KOPT-K1 (cell line): Measurements from ENCODE around the gene ZNF366.

Source experiments
- H3K27ac ChIP-seq: fragments of 200-600 bp; sonication (generic); 2 replicates; pipeline ENCODE4 v1.5.1; 2016; ENCODE audit warnings: antibody characterized with exemption, mild to moderate bottlenecking, low read depth, low read length; ENCODE audit not compliant: poor library complexity, severe bottlenecking
- H3K36me3 ChIP-seq: fragments of 200-600 bp; sonication (generic); 2 replicates; pipeline ENCODE4 v1.5.1; 2017; ENCODE audit warnings: antibody characterized with exemption, mild to moderate bottlenecking, low read length, moderate library complexity; ENCODE audit not compliant: insufficient read depth
- H3K9me3 ChIP-seq: fragments of 200-600 bp; sonication (generic); 2 replicates; pipeline ENCODE4 v1.5.1; 2017; ENCODE audit warnings: antibody characterized with exemption, low read length, mild to moderate bottlenecking; ENCODE audit not compliant: insufficient read depth, poor library complexity, severe bottlenecking

ZNF366 gene

GRCh38 chr5:72487177-72487576 is 20.0 kb downstream of the ZNF366 start:
- no peaks in the 10 kb centered on the region for H3K9me3 ChIP-seq
- H3K27ac ChIP-seq, result no peak overlapping the region
- H3K36me3 ChIP-seq, result no peaks in the 10 kb centered on the region

- Histone ChIP-seq H3K36me3 (no peaks in the 10 kb centered on the region), H3K9me3 (no peaks in the 10 kb centered on the region), H3K27ac (no peak overlapping the region)
These were observed 20.8 kb downstream of the ZNF366 start for GRCh38 chr5:72486371-72486770.

DNA sequence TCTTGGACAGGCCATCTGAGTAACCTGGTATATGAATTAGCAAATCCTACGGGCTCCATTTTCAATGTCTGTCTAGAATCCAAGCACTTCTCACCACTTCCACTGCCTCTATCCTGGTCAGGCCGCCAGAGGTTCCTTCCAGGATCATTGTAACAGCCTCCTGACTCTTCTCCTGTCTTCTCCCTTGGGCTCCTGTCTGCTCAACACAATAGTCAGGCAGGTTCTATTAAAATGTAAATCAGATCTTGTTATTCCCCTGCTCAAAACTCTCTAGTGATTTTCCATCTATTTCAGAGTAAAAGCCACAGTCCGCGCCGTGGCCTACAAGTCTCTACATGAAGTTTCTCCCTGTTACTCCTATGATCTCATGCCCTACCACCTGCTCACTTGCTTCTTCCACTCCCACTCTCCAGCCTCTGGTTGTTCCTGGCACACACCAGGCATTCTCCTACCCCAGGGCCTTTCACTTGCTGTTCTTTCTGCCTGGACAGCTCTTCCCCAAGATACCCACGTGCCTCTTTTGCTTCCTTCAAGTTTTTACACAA is 21.7 kb downstream of the ZNF366 start:
- no peaks in the 10 kb centered on the region for H3K36me3 ChIP-seq
- H3K9me3 ChIP-seq, result no peaks in the 10 kb centered on the region
- no peak overlapping the region for H3K27ac ChIP-seq

GRCh38 chr5:72482046-72482445 is 25.2 kb downstream of the ZNF366 start:
- Histone ChIP-seq H3K27ac (no peak overlapping the region), H3K36me3 (no peaks in the 10 kb centered on the region), H3K9me3 (no peaks in the 10 kb centered on the region)

DNA sequence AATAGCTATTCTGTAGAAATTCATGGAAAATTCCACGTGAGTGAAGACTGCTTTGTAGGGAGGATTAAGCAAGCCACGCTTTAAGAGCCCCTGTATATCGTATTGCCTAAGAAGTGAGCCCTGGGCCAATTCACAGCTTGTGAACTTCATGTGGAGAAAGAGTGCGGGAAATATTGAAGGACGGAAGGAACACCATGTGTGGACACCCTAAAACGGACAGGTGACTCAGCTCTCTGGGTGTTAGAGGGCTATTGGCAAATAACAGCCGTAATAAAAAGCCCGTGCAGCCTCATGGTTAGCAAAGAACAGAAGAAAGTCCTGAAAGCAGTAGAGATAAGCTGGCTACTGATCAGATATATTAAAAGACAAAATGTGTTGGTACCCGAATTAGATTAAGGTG is 26.4 kb downstream of the ZNF366 start:
- H3K36me3 ChIP-seq, result no peaks in the 10 kb centered on the region
- H3K27ac ChIP-seq, result no peak overlapping the region
- no peaks in the 10 kb centered on the region for H3K9me3 ChIP-seq

GRCh38 chr5:72479921-72480320 is 27.3 kb downstream of the ZNF366 start:
- H3K27ac ChIP-seq, result no peak overlapping the region
- H3K36me3 ChIP-seq, result no peaks in the 10 kb centered on the region
- H3K9me3 ChIP-seq, result no peaks in the 10 kb centered on the region

DNA sequence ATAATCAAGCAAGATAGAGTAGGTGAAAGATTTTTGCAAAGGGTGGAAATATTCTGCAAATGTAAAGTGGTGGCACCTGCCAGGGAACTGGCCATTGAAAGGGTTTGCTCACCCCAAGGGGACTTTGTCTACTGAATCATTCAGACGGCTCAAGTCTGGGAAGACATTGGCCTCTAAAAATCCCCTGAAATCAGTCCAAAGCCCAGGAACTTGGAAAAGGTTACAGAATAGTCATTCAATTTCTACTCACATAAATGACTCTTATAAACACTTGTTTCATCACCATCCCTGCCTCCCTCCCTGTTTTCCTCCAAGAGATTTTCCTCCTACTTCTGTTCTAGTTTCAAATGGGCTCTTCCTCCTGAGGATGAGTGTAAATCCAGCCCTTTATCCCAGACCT is 28.5 kb downstream of the ZNF366 start:
- H3K9me3 ChIP-seq, result no peaks in the 10 kb centered on the region

DNA sequence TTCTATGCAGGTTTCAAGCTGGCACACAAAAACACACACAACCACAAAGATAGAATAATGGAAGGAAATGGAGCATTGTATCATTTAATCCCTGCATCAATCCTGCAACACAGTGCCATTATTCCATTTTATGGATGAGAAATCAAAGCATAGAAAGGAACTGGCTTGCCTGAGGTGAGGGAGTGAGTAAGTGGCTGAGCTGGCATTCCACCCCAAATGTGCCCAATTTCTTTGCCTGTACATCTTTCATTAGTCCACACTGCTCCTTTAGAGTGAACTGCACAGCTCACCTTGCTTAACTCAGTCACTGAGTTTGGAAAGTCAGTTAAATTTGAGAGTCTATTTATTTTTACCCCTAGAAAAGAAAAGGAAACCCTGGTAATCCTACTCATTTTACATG is 28.9 kb downstream of the ZNF366 start:
- no peaks in the 10 kb centered on the region for H3K9me3 ChIP-seq
- no peak overlapping the region for H3K27ac ChIP-seq
- no peaks in the 10 kb centered on the region for H3K36me3 ChIP-seq

More for the DNA sequence above, 28.5 kb downstream of the ZNF366 start:
- Histone ChIP-seq H3K27ac (no peak overlapping the region), H3K36me3 (no peaks in the 10 kb centered on the region)

DNA sequence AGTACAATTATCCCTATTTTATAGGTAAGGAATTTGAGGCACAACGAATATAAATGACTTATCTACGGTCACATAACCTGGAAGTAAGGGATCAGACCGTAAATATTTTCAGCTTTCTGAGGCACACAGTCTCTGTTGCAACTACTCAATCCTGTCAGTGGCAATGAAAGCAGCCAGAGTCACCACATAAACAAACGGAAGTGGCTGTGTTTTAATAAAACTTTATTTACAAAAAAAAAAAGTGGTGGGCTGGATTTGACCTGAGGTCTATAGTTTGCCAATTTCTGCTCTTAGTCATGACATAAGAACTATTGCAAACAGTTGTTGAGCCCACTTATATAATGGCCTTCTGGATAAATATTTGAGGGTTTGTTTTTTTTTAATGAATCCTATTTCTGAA is 29.6 kb downstream of the ZNF366 start:
- Histone ChIP-seq H3K27ac (no peak overlapping the region), H3K36me3 (no peaks in the 10 kb centered on the region), H3K9me3 (no peaks in the 10 kb centered on the region)

DNA sequence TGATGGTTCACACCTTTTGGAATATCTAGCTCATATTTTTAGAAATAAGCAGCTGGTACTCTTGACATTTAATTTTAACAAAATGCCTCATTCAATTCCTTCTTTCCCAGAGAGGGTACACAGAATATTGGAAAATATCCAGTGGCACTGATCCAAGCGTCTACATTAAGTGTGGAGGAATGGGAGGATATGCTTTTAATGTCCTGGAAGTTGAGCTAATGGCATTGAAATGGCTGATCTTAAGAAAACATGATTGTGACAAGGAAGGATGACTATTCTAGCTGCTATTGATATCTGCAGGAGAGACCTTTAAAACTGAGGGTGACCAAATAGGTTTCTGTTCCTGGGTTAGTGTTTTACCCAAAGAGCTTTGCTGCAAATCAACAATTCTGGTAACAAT is 30.0 kb downstream of the ZNF366 start:
- H3K9me3 ChIP-seq, result no peaks in the 10 kb centered on the region
- no peak overlapping the region for H3K27ac ChIP-seq
- no peaks in the 10 kb centered on the region for H3K36me3 ChIP-seq

GRCh38 chr5:72476721-72477120 is 30.5 kb downstream of the ZNF366 start:
- Histone ChIP-seq H3K36me3 (no peaks in the 10 kb centered on the region), H3K27ac (no peak overlapping the region), H3K9me3 (no peaks in the 10 kb centered on the region)

- Histone ChIP-seq H3K27ac (no peak overlapping the region), H3K36me3 (no peaks in the 10 kb centered on the region), H3K9me3 (no peaks in the 10 kb centered on the region)
These were observed 30.9 kb downstream of the ZNF366 start for GRCh38 chr5:72476275-72476674.

GRCh38 chr5:72474516-72474915 is 32.7 kb downstream of the ZNF366 start:
- H3K9me3 ChIP-seq, result peaks cover 4% of the 10 kb centered on the region
- H3K36me3 ChIP-seq, result no peaks in the 10 kb centered on the region
- no peak overlapping the region for H3K27ac ChIP-seq

GRCh38 chr5:72474046-72474500 is 33.1 kb downstream of the ZNF366 start:
- no peak overlapping the region for H3K27ac ChIP-seq
- H3K36me3 ChIP-seq, result no peaks in the 10 kb centered on the region
- H3K9me3 ChIP-seq, result peaks cover 4% of the 10 kb centered on the region

- Histone ChIP-seq H3K9me3 (peaks cover 4% of the 10 kb centered on the region), H3K36me3 (no peaks in the 10 kb centered on the region), H3K27ac (no peak overlapping the region)
These were observed 34.4 kb downstream of the ZNF366 start for GRCh38 chr5:72472666-72473422.

GRCh38 chr5:72472031-72472430 is 35.2 kb downstream of the ZNF366 start:
- Histone ChIP-seq H3K9me3 (peaks cover 4% of the 10 kb centered on the region), H3K36me3 (no peaks in the 10 kb centered on the region), H3K27ac (no peak overlapping the region)
